Stimulated activated CD8-positive, alpha-beta memory T cell treated with anti-CD3 and anti-CD28 coated beads, Interleukin-4, amount 100 ng/mL, for 24 hours (primary cell): Measurements from ENCODE around the gene NTRK3.
"Not testable (repeated sequence)": the region's sequence is repeated elsewhere in the genome, so short reads cannot be mapped to it uniquely, and the experiment has no call there.

Source experiments
- DNase-seq: peaks from one replicate; pipeline ENCODE4 v3.0.0-alpha.2; 2020; ENCODE audit warnings: low read depth

The NTRK3 gene

GRCh38 chr15:87877114-87877810 is 379.3 kb downstream of the NTRK3 start:
- DNase-seq: no peak

GRCh38 chr15:87874896-87875711 is 381.4 kb downstream of the NTRK3 start:
- no peak for DNase-seq

DNA sequence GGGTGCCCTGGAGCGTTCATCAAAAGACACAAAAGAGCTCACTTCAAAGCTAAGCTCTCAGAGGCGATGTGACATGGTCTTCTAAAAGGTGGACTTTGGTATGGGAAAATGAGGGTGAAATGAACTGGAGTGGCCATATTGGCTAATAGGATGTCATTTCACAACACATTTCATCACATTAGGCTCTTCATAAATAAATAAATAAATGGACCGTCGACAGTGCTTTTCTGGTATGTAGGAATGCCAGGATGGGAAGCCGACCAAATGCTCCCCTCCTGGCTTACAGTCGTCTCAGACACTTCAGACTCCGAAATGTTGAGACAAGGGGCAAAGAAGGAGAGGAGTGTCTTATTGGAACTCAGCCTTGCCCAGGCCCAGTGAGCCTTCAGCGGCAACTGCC is 383.0 kb downstream of the NTRK3 start:
- no peak for DNase-seq

DNA sequence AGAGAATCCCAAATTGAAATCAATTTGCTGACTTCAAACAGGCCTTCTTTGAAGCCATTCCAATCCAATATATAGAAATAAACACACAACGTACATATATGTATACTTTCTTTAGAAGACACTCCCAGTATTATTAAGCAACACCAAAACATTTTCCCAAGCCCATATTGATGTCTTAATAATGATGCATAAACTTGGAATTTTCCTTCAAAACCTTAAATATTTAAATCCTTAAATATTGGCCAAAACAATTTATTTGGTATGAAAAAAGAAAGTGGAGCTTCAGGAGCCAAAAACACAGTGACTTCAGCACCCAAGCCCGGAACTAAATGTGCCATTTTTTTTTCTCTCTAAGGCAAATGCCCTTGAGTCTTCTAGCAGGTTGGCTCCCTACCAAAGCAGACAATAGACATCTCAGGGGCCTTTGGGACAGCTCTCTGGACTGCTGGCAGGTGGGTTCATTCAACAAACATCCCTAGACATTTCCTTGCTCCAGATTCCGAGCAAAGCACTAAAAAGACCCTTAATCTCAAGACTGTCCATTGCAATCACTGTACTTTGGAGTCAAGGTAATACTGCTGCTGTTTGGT is 384.7 kb downstream of the NTRK3 start:
- no peak for DNase-seq

DNA sequence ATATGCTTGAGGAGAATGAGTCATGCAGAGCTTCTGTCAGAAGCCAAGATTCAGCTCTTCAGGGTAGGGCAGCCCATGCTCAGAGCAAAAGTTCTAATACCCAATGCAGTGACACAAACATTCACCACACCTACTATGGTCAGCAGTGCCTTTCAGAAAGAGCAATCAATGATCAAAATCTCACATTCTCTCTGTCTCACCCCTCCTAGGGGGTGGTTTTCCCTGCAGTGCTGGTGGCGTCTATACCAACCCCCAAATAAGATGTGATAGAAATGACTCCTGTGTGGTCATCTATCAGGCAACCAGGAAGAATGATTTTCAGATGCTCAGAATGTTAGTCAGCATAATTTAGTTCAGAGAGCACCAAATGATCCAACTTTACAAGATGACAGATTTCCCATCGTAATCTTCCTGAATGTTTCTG is 385.3 kb downstream of the NTRK3 start:
- no peak for DNase-seq

DNA sequence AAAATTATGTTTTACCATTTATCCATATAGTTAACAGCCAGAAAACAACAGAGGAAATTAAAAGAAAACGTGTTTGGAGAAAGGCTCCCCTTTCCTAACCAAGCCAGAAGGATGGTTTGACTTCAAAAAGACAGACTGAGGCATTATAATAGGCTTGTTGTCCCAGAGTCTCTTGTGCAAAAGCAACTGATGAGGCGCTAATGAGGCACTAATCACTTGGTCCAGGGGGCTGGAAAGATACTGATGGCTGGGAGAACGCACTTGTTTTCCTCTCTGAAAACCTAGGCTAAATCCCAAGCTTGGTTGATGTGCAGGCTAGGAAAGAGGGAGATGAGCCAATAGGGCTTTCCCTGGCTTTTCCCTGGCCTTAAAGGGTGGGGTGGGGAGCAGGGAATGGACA is 389.6 kb downstream of the NTRK3 start:
- no peak for DNase-seq

DNA sequence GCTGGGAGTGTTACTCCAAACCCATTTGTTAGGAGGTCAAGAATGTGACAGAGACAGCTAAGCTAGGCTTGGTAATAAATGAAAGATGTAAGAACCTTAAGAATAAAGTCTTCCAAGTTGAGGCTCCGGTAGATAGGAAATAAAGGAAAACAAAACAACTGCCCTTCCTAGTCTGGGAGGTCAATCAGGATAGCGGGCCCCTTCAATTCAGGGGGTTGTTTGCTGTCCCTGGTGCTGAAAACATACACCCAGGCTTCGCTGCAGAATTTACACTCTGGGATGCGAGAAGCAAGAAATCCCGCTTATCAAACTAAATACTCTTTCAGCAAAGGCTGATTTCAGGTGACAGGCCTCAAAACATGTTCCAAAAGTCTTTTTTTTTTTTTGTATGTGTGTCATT is 393.4 kb downstream of the NTRK3 start:
- no peak for DNase-seq

GRCh38 chr15:87860743-87861142 is 395.8 kb downstream of the NTRK3 start:
- DNase-seq: no peak

DNA sequence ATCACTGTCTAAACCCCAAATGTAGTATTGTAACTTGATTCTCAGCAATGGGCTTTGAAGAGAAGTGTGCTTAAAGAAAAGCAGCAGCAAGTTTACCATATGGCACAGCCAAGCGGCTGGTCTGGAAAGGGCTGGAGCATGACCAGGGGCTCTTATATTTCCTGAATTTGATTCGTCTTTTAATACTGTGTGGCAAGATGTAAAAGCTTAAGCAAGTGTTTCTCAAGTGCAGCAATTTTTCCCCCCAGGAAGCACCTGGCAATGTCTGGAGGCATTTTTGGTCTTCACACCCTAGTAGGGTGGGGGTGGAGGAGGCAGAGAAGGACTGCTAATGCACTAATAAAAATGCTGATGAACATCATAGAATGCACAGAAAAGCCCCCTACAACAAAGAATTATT is 397.9 kb downstream of the NTRK3 start:
- DNase-seq: no peak

- DNase-seq: no peak
Observed at GRCh38 chr15:87851497-87851896, 405.0 kb downstream of the NTRK3 start.

GRCh38 chr15:87850916-87851315 is 405.6 kb downstream of the NTRK3 start:
- no peak for DNase-seq

DNA sequence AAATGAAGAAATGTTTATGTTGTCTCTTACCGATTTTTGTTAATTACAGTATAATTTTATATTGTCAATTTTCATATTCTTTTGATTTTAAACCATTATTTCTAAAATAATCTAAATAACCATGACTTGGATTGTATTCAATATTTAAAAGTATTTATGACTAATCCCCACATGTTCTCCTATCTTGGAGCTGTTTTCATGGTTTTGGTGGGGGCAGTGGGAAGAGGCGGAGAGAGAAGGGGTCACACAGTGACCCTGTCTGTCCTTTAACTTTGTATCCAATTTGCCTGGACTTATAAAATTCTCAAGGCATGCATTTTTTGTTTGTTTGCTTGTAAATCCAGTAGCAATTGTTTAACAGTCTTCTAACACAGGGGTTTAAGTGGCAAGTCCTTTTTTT is 407.4 kb downstream of the NTRK3 start:
- DNase-seq: no peak

DNA sequence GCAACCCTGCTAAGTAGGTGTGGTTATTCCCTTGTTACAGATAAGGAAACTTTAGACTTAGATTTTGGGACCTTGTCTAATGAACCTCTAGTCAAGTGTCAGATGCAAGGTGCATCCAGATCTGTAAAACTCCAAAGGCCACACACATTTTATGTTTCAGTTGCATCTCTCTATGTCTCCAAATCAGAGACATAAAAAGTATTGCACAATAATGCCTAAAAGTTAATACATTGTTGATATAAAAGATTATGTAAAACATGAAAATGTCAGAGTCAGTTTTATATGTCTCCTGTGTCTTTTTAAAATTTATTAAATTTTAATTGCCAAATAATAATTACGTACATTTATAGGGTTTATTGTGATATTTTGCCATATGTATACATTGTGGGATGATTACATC is 408.5 kb downstream of the NTRK3 start:
- DNase-seq: no peak

- no peak for DNase-seq
Observed at GRCh38 chr15:87846746-87847145, 409.8 kb downstream of the NTRK3 start.

DNA sequence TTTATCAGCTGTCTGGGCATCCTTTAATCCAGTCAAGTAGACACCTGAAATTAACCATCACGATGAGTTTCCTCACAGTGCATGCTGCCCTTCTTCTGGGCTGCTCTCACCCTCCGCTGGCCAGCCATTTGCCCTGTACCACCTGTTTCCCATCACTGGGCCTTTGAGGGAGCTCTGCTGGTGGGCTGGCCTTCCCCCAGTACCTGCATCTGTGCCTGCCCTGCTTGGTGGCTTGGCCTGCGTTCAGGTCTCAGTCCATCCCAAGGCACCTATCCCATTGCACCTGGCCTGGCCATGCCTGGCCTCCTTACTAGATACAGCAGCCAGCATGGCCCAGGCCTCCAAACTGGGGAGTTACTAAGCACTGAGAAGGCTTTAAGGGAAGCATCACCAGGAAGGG is 413.2 kb downstream of the NTRK3 start:
- no peak for DNase-seq

DNA sequence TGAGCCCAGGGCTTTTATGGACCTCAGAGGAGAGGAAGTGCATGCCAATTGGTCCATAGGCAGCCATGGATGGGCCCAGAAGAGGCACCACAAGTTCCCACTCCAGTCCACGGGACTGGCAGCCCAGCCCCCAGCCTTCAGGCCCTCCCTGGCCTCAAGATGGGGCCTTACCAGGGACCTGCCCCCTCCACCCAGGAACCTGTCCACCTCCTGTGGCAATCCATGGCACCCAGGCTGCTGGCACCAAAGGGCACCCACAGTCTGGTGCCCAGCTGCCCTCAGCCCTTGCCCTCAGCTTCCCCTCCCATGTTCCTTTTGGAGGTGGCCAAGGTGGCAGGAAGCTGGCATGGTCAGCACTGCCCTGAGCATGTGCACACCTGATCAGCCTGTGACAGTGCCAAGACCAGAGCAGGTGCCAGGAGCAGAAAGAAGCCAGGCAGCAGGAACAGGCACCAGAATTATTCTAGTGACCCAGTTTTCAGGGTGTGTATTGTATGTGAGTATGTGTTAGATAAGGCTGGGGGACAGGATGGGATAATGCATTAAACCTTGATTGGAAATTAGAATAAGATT is 415.0 kb downstream of the NTRK3 start:
- no peak for DNase-seq

GRCh38 chr15:87835830-87836229 is 420.7 kb downstream of the NTRK3 start:
- DNase-seq: not testable (repeated sequence)

GRCh38 chr15:87833333-87833732 is 423.2 kb downstream of the NTRK3 start:
- not testable (repeated sequence) for DNase-seq

DNA sequence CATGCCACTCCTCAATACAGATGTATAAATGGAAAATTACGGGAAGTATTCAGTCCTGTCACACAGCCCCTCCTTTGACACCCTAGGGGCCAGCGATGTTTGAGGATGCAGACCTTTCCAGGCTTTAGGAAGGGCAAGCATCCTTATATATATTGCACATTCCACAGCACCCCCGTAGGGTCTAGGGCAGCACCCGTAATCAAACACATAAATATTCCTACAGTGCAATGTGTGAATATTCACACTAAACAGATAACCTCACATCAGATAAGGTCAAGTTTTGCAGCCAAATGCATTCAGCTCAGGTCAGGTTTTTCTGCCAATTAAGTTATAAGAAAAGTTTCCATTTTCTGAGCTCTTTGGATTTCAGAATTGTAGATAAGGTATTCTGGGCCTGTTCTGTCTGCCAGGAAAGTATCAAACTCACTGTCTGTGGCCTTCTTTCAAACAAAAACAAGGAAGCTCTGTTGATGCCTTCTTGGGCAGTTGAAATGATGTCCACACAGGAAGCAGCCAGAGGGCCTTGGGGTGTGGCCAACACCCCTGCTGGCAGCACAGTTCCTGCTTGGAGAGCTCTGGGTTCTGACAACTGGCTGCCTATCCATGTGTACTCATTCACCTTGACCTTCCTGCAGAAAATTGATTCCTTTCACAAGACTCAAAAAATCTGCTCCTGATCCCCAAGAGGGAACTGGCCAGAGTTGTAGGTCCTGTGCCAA is 427.0 kb downstream of the NTRK3 start:
- no peak for DNase-seq

- no peak for DNase-seq
Observed at GRCh38 chr15:87828608-87829007, 427.9 kb downstream of the NTRK3 start.

DNA sequence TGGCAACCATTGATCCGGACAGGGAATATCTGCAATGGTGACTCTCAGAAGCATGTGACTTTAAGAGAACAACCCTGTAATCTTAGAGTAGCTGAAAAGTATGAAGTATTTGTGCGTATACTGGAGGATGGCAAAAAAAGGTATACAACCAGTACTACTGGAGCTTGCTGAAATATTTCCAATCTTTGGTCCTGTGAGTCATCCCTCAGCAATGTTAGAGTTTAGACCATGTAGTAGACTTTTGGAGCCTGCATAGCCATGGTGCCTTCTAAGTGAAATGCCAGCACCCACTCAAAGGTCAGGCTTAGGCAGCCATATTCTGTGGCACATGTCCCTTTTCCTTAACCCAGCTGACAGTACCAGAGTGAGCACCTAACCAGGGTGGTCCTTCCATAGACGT is 429.4 kb downstream of the NTRK3 start:
- no peak for DNase-seq

DNA sequence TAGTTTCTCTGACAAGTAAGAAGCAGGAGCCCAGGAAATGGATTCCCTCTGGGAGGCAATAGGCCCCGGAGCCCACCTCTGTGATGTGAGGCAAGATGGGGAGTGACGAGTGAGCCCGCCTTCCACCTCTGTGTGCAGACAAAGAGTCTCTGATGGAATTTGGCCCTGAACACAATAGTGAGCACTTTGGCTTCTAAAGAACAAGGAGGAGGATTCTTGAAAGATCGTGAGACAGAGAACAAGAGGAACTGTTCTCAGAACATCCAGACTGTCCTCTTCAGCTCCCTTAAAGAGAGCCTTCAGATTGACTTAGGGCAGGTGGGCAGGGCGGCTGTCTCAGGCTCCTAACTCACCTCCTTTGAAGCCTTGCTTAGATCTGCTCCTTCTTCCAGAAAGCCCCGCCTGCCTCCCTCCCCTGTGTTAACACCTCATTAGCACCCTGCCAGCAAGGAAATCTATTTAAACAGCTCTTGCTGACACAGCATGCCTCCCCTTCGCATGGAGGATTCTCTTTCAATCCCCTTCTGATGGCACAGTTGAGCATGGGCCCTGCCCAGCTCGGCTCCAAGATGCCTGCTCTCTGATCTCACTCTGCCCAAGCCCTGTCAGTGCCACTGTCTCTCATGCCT is 430.3 kb downstream of the NTRK3 start:
- no peak for DNase-seq
